Stimulated activated CD4-positive, alpha-beta T cell treated with anti-CD3 and anti-CD28 coated beads, Interleukin-4, amount 100 ng/mL, for 4 hours (primary cell): ENCODE data around the gene KRTAP1-3.
"Not testable (repeated sequence)": the region's sequence is repeated elsewhere in the genome, so short reads cannot be mapped to it uniquely, and the experiment has no call there.

Source experiments
- DNase-seq, 2 experiments: peaks; one replicate each; pipeline ENCODE4 v3.0.0-alpha.2; 2020

KRTAP1-3 gene

GRCh38 chr17:41034346-41034935 is at the start of gene KRTAP1-3:
Gene KRTAP1-3, minus strand, starts transcription at chr17:41034874. Its CDS starts 53 bp downstream, at chr17:41034821.
- not testable (repeated sequence) for DNase-seq

- not testable (repeated sequence) for DNase-seq
Observed at GRCh38 chr17:41084100-41084856, 49.6 kb upstream of the KRTAP1-3 start, which contains the start of gene KRTAP4-7. Gene KRTAP4-7, plus strand, starts transcription at chr17:41084150. Its CDS starts 57 bp downstream, at chr17:41084207.

- not testable (repeated sequence) for DNase-seq
Observed at GRCh38 chr17:41083427-41083826, 48.8 kb upstream of the KRTAP1-3 start.

- no peak for DNase-seq
Observed at GRCh38 chr17:41082626-41083025, 48.0 kb upstream of the KRTAP1-3 start.

GRCh38 chr17:41076788-41077187 is 42.1 kb upstream of the KRTAP1-3 start:
- no peak for DNase-seq

- no peak for DNase-seq
Observed at GRCh38 chr17:41073676-41074075, 39.0 kb upstream of the KRTAP1-3 start.

- no peak for DNase-seq
Observed at GRCh38 chr17:41071606-41072360, 37.1 kb upstream of the KRTAP1-3 start.

GRCh38 chr17:41069031-41069430 is 34.4 kb upstream of the KRTAP1-3 start:
- no peak for DNase-seq

- no peak for DNase-seq
Observed at GRCh38 chr17:41067281-41067680, 32.6 kb upstream of the KRTAP1-3 start.

GRCh38 chr17:41065829-41066624 is 31.4 kb upstream of the KRTAP1-3 start, which contains the start of gene KRTAP2-4:
Gene KRTAP2-4, minus strand, starts transcription at chr17:41065879. Its CDS starts 34 bp downstream, at chr17:41065845.
- DNase-seq: no peak

- not testable (repeated sequence) for DNase-seq
Observed at GRCh38 chr17:41065016-41065689, 30.5 kb upstream of the KRTAP1-3 start.

- DNase-seq: no peak
Observed at GRCh38 chr17:41064301-41064700, 29.6 kb upstream of the KRTAP1-3 start.

- no peak for DNase-seq
Observed at GRCh38 chr17:41063449-41063848, 28.8 kb upstream of the KRTAP1-3 start.

- no peak for DNase-seq
Observed at GRCh38 chr17:41061964-41062363, 27.3 kb upstream of the KRTAP1-3 start.

GRCh38 chr17:41060052-41060604 is 25.5 kb upstream of the KRTAP1-3 start, which contains the start of gene KRTAP2-3:
Gene KRTAP2-3, minus strand, starts transcription at chr17:41060114. Its CDS starts 64 bp downstream, at chr17:41060050.
- no peak for DNase-seq

GRCh38 chr17:41059276-41060051 is 24.8 kb upstream of the KRTAP1-3 start:
- DNase-seq: not testable (repeated sequence)

GRCh38 chr17:41058741-41059140 is 24.1 kb upstream of the KRTAP1-3 start:
- DNase-seq: no peak

- no peak for DNase-seq
Observed at GRCh38 chr17:41057547-41057946, 22.9 kb upstream of the KRTAP1-3 start.

- not testable (repeated sequence) for DNase-seq
Observed at GRCh38 chr17:41055130-41055529, 20.5 kb upstream of the KRTAP1-3 start, which contains the start of gene KRTAP2-2. Gene KRTAP2-2, minus strand, starts transcription at chr17:41055230. Its CDS starts 19 bp downstream, at chr17:41055211.

- not testable (repeated sequence) for DNase-seq
Observed at GRCh38 chr17:41054556-41054955, 19.9 kb upstream of the KRTAP1-3 start.
